Measurements from ENCODE around the gene CFAP92.
"Not testable (repeated sequence)": the region's sequence is repeated elsewhere in the genome, so short reads cannot be mapped to it uniquely, and the experiment has no call there.

CFAP92 gene

GRCh38 chr3:128880455-128880854 lies 113.4 kb downstream of the CFAP92 start:
- DNase-seq = not testable (repeated sequence)

- DNase-seq = no peak
These were observed 113.9 kb downstream of the CFAP92 start for GRCh38 chr3:128879991-128880390.

- DNase-seq = peak; percentile 83
These were observed 114.5 kb downstream of the CFAP92 start, which contains the start of gene ACAD9 for GRCh38 chr3:128879125-128879969. ACAD9 (plus strand) TSS chr3:128879620; CDS start chr3:128879692, 72 bp downstream.

GRCh38 chr3:128878556-128879124 lies 115.2 kb downstream of the CFAP92 start:
- no peak for DNase-seq

GRCh38 chr3:128878011-128878457 lies 115.8 kb downstream of the CFAP92 start:
- no peak for DNase-seq

GRCh38 chr3:128875556-128876120 lies 118.2 kb downstream of the CFAP92 start:
- no peak for DNase-seq

- DNase-seq = no peak
These were observed 119.2 kb downstream of the CFAP92 start for GRCh38 chr3:128874481-128875180.

- no peak for DNase-seq
These were observed 120.4 kb downstream of the CFAP92 start for GRCh38 chr3:128873244-128874022.

- DNase-seq = no peak
These were observed 121.1 kb downstream of the CFAP92 start for GRCh38 chr3:128872744-128873143.

- DNase-seq = no peak
These were observed 121.6 kb downstream of the CFAP92 start for GRCh38 chr3:128872282-128872681.

GRCh38 chr3:128870347-128870746 lies 123.5 kb downstream of the CFAP92 start:
- no peak for DNase-seq

GRCh38 chr3:128867200-128868125 lies 126.4 kb downstream of the CFAP92 start:
- no peak for DNase-seq

GRCh38 chr3:128864849-128865804 lies 128.7 kb downstream of the CFAP92 start:
- not testable (repeated sequence) for DNase-seq

GRCh38 chr3:128864351-128864811 lies 129.5 kb downstream of the CFAP92 start:
- DNase-seq = no peak

- DNase-seq = no peak
These were observed 130.3 kb downstream of the CFAP92 start for GRCh38 chr3:128863560-128863959.

GRCh38 chr3:128861491-128861890 lies 132.4 kb downstream of the CFAP92 start:
- DNase-seq = no peak

All from NCI-H510A (cell line).